ENCODE results near the gene PTBP3.

DNA sequence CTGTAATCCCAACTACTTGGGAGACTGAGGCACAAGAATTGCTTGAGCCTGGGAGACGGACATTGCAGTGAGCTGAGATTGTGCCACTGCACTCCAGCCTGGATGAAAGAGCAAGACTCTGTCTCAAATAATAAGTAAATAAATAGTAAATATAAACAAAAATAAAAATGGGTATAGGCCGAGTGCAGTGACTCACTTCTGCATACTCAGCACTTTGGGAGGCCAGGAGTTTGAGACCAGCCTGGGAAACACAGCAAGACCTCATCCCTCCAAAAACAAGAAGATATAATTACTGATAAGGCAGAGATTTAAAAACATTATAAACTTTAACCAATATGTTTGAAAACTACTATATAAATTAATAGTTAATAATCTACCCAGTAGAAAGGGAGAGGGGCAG, 120.5 kb downstream of the PTBP3 start:
- TF ChIP-seq, protein P1, sequence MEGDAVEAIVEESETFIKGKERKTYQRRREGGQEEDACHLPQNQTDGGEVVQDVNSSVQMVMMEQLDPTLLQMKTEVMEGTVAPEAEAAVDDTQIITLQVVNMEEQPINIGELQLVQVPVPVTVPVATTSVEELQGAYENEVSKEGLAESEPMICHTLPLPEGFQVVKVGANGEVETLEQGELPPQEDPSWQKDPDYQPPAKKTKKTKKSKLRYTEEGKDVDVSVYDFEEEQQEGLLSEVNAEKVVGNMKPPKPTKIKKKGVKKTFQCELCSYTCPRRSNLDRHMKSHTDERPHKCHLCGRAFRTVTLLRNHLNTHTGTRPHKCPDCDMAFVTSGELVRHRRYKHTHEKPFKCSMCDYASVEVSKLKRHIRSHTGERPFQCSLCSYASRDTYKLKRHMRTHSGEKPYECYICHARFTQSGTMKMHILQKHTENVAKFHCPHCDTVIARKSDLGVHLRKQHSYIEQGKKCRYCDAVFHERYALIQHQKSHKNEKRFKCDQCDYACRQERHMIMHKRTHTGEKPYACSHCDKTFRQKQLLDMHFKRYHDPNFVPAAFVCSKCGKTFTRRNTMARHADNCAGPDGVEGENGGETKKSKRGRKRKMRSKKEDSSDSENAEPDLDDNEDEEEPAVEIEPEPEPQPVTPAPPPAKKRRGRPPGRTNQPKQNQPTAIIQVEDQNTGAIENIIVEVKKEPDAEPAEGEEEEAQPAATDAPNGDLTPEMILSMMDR (conservative IDR thresholded peaks at IDR 0.05; ENCODE audit: low read depth, low read length) = no peak
- TF ChIP-seq EZH2 (IDR thresholded peaks at IDR 0.05; ENCODE audit: low read length, unreplicated experiment) = no peak

Measured in PC-3 (cell line).